NB4 (cell line): ENCODE results near the gene PTPRK.

Experiments
- DNase-seq: peaks from one replicate; pipeline ENCODE4 v3.0.0; 2010; ENCODE audit warnings: low read depth
- H3K4me3 ChIP-seq: one replicate; pipeline ENCODE4 v1.5.1; 2011; ENCODE audit warnings: mild to moderate bottlenecking, low read depth, low read length, moderate library complexity
- MYC ChIP-seq: IDR thresholded peaks from 2 replicates; pipeline ENCODE4 v1.6.1; 2011; ENCODE audit warnings: low read depth, low read length
- POLR2A ChIP-seq: IDR thresholded peaks from 2 replicates; pipeline ENCODE4 v1.6.1; 2011; ENCODE audit warnings: mild to moderate bottlenecking; ENCODE audit not compliant: insufficient read length; ENCODE audit errors: extremely low read depth
- TF ChIP-seq, protein P1 (sequence below): IDR thresholded peaks from one replicate; pipeline ENCODE4 v1.5.1; 2012; ENCODE audit warnings: low read depth, low read length
- TF ChIP-seq, protein P2 (sequence below): IDR thresholded peaks from 2 replicates; pipeline ENCODE4 v1.6.1; 2011; ENCODE audit warnings: low read depth, low read length

PTPRK gene

DNA sequence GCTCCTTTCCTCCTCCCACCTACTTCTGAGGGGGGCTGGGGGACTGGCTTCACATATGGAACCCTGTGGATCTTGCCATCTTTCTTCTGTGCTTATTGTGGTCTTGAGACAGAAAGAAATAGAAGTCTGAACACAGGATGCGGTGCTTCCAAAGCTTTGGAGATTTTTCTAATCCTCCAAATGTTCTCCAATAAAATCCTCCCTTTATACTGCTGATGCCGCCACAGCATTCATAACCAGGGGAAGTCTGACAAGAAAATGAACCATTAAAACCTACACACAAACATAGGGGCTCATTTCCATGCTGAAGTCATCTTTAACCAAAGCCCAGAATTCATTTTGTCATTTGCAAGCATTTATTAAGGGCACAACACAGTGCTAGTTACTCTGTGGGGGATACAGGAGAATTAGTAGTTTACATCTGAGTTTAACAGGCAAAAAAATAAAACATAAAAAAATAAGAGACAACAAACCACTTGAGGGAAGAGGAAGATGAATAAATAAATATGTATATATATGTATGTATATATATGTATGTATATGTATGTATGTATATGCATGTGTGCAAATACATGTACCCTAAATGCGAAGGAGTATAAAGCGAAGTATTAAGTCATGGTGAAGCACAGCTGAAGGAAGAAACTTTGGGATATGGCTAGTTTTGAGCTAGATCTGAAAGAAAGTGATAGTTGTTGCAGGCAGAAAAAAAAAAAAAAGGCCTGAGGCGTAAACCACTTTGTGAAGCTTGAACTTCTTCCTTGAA is 5.9 kb upstream of the PTPRK start:
- no peak overlapping the region for H3K4me3 ChIP-seq
- DNase-seq, result no peak

DNA sequence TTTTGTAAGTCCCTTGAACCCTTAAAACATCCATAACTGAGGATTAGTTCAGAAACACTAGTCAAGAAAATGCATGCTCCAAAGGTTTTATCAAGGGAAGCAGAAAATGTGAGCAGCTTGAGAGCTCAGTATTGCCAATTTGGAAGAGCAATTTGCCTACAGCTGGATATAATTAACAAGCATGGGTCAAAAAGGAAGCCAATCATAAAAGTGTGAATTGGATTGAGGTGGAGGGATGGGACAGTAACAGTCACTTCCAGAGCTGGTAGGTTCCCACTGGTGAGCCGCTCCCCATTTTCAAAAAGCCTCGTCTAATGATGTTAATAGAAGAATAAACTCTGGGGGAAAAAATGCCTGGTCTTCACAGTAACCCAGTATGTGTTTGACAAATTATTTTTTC is 5.0 kb upstream of the PTPRK start:
- TF ChIP-seq MYC (no peak), POLR2A (no peak)
- TF ChIP-seq, protein P1, sequence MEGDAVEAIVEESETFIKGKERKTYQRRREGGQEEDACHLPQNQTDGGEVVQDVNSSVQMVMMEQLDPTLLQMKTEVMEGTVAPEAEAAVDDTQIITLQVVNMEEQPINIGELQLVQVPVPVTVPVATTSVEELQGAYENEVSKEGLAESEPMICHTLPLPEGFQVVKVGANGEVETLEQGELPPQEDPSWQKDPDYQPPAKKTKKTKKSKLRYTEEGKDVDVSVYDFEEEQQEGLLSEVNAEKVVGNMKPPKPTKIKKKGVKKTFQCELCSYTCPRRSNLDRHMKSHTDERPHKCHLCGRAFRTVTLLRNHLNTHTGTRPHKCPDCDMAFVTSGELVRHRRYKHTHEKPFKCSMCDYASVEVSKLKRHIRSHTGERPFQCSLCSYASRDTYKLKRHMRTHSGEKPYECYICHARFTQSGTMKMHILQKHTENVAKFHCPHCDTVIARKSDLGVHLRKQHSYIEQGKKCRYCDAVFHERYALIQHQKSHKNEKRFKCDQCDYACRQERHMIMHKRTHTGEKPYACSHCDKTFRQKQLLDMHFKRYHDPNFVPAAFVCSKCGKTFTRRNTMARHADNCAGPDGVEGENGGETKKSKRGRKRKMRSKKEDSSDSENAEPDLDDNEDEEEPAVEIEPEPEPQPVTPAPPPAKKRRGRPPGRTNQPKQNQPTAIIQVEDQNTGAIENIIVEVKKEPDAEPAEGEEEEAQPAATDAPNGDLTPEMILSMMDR, result no peak
- TF ChIP-seq, protein P2, sequence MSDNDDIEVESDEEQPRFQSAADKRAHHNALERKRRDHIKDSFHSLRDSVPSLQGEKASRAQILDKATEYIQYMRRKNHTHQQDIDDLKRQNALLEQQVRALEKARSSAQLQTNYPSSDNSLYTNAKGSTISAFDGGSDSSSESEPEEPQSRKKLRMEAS, result no peak
- DNase-seq, result no peak
- no peak overlapping the region for H3K4me3 ChIP-seq

More for the DNA sequence above, 5.9 kb upstream of the PTPRK start:
- no peak for TF ChIP-seq MYC

DNA sequence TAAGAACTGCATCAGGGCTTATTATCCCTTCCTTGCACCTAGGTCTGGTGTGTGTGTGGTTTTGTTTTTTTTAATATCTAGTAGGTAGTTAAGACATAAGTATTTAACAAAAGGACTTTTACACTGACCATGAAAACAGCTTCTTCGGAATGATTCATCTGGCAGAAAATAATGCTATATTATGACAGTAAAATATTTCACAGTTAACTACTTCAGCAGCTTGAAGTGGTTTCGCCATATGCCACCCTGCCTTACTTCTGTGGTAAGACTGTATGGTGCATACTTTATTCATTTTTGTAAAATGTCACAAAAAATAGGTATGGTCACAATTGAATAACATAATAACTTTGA is 858 bp upstream of the PTPRK start:
- H3K4me3 ChIP-seq, result no peak overlapping the region
- no peak for DNase-seq
- TF ChIP-seq, protein P2, result no peak
- TF ChIP-seq POLR2A (no peak), MYC (no peak)
- TF ChIP-seq, protein P1, result no peak

DNA sequence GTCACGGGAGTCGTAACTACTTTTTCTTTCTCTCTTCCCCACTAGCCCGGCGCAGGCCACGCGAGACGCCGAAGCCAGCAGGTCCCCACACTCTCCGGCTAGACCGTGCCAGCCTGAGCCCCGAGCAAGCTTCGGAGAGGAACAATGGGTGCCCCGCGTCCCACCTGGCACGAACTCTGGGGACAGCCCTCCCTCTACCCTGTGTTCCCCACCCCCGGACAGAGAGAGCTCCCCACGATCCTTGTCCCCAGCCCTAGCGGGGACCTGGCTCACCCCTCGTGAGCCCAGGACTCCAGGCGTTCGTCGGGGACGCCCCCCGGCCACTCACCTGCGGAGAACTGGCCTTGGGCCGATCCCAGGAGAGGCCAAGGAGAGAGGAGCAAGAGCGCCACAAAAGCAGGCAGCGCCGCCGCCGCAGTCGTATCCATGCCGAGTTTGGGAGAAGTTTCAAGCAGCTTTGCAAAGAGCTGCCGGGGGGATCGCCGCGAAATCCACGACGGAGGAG is 416 bp downstream of the PTPRK start:
- no peak overlapping the region for H3K4me3 ChIP-seq
- TF ChIP-seq, protein P1, result no peak
- TF ChIP-seq, protein P2, result no peak
- TF ChIP-seq MYC (no peak), POLR2A (no peak)
- DNase-seq, result no peak

DNA sequence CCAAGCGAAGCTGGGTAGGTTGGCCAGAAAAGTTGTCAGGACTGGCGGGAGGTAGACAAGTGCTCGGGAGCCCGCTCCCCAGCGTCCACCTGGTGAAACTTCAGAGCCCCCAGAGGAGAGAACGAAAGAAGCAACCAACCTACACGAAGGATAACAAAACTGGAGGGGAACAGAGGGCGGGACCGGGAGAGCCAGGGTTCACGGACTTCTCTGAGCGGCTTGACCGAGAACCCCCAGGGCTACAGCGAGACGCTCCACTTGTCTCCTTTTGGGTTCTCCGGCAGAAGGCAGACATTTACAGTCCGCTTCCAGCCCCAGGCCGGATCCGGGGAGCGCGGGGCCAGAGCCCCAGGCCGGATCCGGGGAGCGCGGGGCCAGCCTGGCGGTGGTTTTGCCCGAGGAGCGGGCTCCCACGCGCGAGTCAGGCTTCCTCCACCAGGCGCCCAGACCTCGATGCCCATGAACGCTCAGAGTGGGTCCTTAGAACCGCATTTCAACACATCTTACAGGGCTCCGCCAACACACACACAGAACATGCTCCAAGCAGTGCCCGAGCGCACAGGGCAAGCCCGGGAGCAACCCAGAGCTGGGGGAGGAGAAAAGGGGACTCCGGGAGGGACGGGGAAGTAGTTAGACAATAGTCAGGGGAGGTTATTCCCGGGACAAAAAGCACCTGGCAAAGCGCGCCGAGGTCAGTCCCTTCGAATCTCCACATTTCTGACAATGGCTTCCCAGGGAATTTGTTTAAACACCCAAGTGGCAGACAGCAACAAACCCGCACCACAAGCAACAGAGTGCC is 1.1 kb downstream of the PTPRK start:
- no peak overlapping the region for H3K4me3 ChIP-seq
- DNase-seq, result no peak
- TF ChIP-seq, protein P1, result no peak
- TF ChIP-seq MYC (no peak), POLR2A (no peak)
- TF ChIP-seq, protein P2, result no peak
